B cell (primary cell): ENCODE measurements around the gene VKORC1L1.

ENCODE experiments used
- CTCF ChIP-seq: fragments of 200-600 bp; IDR thresholded peaks from one replicate; pipeline ENCODE4 v1.8.0; 2022; ENCODE audit warnings: antibody characterized with exemption, mild to moderate bottlenecking
- EZH2 ChIP-seq: IDR thresholded peaks from 2 replicates; pipeline ENCODE4 v1.6.1; 2012; ENCODE audit warnings: borderline replicate concordance, low read depth, mild to moderate bottlenecking, moderate library complexity, low read length; ENCODE audit not compliant: insufficient read depth, poor library complexity, severe bottlenecking

- TF ChIP-seq CTCF (no peak), EZH2 (no peak)
Measured at GRCh38 chr7:65923316-65923715, 50.4 kb downstream of the VKORC1L1 start.
